NOMO-1 treated with dmso at 0.1 percent for 144 hours (cell line): ENCODE results near the gene MIPEP.

ENCODE experiments used
- DNase-seq: peaks from one replicate; lab custom pipeline; 2025; ENCODE audit not compliant: unreplicated experiment; lab: John Stamatoyannopoulos, UW

MIPEP gene

DNA sequence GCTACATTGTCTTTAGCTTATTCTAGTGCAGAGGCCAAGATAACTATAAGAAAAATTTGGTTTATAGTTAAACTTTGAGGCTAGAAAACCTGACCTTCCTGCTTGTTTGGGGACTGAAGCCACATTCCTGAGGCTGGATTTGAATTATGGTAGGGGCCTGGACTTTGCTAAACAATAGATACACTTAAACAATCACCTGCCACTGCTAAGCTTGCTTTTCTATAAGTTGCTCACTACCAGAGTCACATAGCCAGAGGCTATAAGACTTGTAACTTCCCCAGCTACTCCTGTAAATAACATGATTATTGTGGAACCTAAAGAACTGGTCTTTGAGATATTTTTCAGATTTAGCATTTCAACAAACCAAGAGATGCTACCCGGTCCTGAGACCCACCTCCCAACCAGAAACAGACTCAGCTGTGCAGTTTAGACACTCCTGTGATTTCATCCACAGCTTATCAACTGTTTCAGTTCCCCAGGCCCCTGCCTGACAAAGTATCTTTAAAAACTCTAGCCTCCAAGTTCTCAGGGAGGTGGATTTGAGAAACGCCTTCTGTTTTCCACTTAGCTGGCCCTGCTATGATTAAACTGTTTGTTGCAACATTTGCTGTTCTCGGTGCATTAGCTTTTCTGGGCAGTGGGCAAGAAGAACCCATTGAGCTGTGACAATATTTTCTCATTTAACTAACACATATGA is 77.7 kb downstream of the MIPEP start:
- DNase-seq, result no peak

DNA sequence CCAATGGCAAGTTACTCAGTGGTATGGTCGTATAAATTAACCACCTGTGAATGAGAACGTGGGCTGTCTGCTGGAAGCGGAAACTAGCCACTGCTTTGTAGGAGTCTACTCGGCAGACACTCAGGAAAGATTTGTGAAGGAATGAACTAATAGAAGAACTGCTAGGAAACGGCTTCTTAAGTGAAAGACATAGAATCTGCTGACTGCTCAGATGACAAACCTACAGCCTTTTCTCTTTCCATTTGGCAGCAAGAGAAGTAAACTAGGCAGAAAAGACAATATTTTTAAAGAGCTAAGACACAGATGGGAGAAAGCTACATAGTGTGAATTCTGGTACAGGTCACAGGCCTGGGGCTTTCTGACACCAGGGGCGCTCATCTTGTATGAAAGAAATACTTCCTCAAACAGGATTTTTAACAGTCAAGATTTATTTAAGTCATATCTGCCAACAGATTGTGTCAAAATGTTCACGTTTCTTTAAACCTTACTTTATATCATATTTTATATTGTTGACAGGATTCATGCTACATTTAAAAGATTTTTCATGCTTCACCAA is 78.4 kb downstream of the MIPEP start:
- DNase-seq, result peak; percentile 18

DNA sequence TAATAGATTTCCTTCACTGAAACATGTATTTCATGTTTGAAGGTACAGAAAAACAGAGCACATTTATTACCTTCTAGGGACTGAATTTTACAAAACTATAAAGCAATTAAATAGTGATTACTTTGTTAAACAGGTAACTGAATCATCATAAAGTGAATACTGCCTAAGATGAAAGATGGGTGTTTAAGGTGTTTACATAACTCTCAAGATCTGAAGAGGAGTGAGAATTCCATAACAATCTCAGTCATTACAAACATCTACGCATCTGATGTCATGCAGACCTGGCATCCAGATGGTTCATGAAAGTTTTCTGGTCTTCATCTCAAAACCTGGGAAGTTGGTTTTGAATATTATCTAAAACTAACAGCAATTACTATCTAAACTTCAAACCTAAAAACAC is 80.4 kb downstream of the MIPEP start:
- DNase-seq, result no peak

- DNase-seq, result no peak
Measured at GRCh38 chr13:23806874-23807526, 82.2 kb downstream of the MIPEP start.

GRCh38 chr13:23805821-23806220 is 83.4 kb downstream of the MIPEP start:
- no peak for DNase-seq

GRCh38 chr13:23805122-23805521 is 84.1 kb downstream of the MIPEP start:
- DNase-seq, result no peak

- no peak for DNase-seq
Measured at GRCh38 chr13:23804166-23804565, 85.0 kb downstream of the MIPEP start.

GRCh38 chr13:23801141-23801540 is 88.1 kb downstream of the MIPEP start:
- no peak for DNase-seq

DNA sequence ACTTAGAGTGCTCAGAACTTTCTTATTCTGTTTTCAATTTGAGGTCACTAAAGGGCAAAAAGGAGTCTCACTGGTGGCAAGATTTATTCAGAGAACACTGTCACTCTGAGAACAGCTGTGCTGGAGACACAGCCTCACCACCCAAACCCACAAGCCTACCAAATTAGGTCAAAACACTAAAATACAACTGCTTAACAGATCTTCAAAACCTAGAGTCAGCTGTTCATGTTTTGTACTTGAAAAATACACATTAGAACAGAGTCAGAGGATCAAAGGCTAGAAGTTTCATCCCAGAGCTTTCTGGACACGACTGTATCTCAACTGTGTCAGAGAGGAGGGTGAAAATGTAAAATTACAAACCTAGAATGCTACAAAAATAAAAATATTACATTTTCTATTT is 89.3 kb downstream of the MIPEP start:
- no peak for DNase-seq

- DNase-seq, result no peak
Measured at GRCh38 chr13:23797276-23797903, 91.8 kb downstream of the MIPEP start.

- no peak for DNase-seq
Measured at GRCh38 chr13:23796551-23796950, 92.6 kb downstream of the MIPEP start.

DNA sequence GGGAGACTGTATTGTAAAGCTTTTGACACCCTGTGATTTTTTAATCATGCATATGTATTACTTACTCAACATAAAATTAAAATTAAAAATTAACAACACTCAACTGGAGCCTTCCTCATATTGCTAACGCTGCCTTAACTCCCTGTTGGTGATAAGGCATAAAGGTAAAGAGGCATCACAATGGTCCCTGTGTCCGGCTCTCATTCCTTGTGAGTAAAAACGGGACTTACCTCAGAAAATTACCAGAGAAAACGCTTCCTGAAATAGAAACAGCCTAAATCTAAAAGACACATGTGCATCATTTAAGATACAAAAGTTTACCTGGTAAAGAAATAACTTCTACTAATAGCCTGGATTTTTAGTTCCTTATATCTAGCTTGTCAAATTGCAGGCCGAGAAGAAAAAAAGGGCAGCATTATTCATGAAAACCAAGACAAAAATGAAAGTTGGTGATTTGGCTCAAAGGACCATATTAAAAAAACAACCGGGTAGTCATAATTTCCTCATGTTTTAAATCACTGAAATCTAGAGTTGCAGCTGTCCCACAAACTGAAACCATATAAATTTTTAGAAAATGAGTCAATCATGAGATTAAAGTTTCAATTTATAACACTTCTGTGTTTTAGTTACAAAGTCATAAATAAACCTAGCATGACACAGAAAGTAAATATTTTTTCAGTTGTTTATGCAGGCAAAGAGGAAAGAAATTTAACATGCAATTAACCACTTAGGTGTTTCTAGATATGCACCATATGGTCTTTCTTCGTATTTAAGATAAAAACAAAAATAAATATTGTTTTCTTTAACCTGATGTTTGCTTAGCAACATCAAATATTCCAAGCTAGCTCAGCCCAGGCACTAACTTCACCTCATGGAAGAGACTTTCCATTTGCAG is 94.7 kb downstream of the MIPEP start:
- DNase-seq, result no peak

GRCh38 chr13:23793711-23794110 is 95.5 kb downstream of the MIPEP start:
- DNase-seq, result no peak

- DNase-seq, result no peak
Measured at GRCh38 chr13:23792680-23793079, 96.5 kb downstream of the MIPEP start.

DNA sequence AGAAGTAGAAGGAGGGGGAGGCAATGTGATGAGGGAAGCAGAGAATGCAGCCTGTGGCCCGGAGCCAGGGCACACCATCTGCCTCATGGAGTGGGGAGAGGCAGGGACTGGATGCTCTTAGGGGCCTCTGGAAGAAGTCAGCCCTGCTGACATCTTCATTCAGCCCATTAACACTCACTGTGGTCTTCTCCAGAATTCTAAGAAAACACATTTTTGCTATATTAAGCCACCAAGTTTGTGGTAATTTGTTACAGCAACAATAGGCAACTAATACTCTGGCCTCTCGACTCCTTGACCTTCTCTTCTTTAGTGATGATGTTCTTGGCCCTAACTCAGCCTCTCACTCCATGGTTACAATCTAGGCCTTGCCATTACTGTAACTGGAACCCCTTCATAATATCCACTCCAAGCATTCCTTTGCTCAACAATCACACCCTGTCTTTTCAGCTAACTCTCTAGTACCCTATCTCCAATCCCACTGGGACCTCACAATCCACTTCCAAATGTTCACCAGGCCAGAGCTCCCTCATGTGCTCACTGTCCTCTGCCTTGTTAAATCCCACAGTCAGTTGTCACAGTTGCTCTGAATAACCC is 98.5 kb downstream of the MIPEP start:
- no peak for DNase-seq

DNA sequence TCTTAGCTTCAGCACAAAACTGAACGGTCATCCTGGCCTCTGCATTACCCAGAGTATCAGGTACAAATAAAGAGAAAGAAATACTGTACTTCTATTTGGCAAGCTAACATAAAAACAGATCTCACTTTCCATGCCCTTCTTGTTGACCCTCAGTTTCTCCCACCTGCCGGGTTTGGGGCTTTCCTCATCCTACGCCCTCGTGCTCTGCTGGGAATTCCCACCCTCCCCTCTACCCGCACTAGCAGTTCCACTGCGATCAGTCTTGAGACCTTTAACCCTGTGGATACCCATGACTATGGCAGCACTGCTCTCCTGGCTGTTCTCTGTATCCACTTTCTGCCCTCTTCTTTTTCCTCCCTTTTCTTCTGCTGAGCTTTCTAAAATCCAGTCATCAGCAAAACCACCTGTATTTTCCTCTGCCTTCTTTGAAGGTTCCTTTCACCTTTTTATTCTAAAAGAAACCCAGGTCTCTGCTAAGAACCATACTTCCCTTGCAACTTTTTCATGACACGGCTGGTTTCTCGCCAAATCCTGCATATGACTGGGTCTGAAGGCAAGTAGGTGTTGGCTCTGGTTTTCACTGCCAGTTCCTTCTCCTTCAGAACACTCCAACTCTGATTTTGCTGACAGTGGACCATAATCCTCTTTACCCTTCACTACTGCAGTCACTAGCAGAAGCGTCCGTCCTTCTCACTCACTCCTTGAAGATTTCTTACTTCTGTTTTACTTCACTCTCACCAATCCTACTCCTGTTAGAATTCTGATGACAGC is 99.4 kb downstream of the MIPEP start:
- DNase-seq, result no peak

DNA sequence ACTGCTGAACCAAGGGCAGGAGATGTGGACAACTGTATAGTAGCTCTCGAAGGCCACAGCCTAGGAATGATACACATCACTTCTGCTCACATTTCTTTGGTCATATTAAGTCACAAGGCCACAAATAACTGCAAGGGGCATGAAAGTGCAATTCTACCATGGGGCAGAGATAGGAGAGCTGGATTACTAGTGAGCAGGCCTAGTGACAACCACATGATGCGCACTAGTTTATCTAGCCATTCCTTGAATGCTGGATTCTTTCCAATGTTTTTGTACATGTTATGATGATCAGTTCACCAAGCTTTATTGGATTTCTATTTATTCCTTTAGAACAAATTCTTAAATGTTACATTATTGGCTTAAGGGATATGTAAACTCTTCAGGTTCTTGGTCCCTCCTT is 100.7 kb downstream of the MIPEP start:
- no peak for DNase-seq

- DNase-seq, result no peak
Measured at GRCh38 chr13:23787464-23787863, 101.7 kb downstream of the MIPEP start.

GRCh38 chr13:23786607-23787006 is 102.6 kb downstream of the MIPEP start:
- no peak for DNase-seq

GRCh38 chr13:23778879-23779278 is 110.3 kb downstream of the MIPEP start:
- no peak for DNase-seq
